ENCODE data around the gene GOLGA6L7. TPM values are rescaled to one million over a fixed set of nuclear protein-coding genes. Genes with fewer than 3 reads are reported as not detected.
"Not testable (repeated sequence)": the region's sequence is repeated elsewhere in the genome, so short reads cannot be mapped to it uniquely, and the experiment has no call there.

GOLGA6L7 gene
- total and polyA plus RNA-seq, 12 donors: not detected

DNA sequence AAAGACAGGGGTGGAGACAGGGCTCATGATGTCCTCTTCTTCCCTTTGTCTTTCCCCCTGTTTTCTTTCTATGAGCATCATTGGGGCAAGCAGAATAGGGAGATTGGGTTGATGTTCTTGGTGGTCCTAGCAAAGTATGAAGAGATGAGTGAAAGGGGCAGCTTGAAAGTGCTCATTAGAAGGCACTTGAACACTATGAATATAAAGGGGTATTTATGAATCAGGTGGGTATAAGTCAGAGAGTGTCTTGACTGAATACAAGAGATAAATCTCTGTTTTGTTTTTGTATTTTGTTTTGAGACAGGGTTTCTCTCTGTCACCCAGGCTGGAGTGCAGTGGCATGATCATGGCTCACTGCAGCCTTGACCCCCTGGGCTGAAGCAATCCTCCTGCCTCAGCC is 34.4 kb downstream of the GOLGA6L7 start:
- H3K27ac ChIP-seq; H3K36me3 ChIP-seq; intact Hi-C loops (cut with DNase I); H3K4me3 ChIP-seq; DNase-seq; ATAC-seq; H3K4me1 ChIP-seq; H3K9me3 ChIP-seq; H3K27me3 ChIP-seq: not testable (repeated sequence)

GRCh38 chr15:28813392-28813791 is 35.1 kb downstream of the GOLGA6L7 start:
- H3K27me3 ChIP-seq; H3K4me1 ChIP-seq; H3K4me3 ChIP-seq; H3K36me3 ChIP-seq; H3K9me3 ChIP-seq; H3K27ac ChIP-seq; ATAC-seq; intact Hi-C loops (cut with DNase I); DNase-seq: not testable (repeated sequence)
- WGBS, 2 donors: 33 to 62% methylated on average over 1 of the region's 2 CpGs

GRCh38 chr15:28811852-28812550 is 36.4 kb downstream of the GOLGA6L7 start:
- ATAC-seq; H3K9me3 ChIP-seq; H3K4me1 ChIP-seq; intact Hi-C loops (cut with DNase I); DNase-seq; H3K36me3 ChIP-seq; H3K27ac ChIP-seq; H3K4me3 ChIP-seq; H3K27me3 ChIP-seq: not testable (repeated sequence)
- 61 to 76% methylated on average over 4 of the region's 4 CpGs for whole genome bisulfite sequencing, 2 donors

- ATAC-seq; H3K27ac ChIP-seq; H3K27me3 ChIP-seq; H3K4me3 ChIP-seq; intact Hi-C loops (cut with DNase I); DNase-seq; H3K36me3 ChIP-seq; H3K4me1 ChIP-seq; H3K9me3 ChIP-seq: not testable (repeated sequence)
- 84 to 91% methylated on average over 1 of the region's 1 CpG for WGBS, 2 donors
These were observed 38.0 kb downstream of the GOLGA6L7 start for GRCh38 chr15:28810444-28810843.

GRCh38 chr15:28808136-28808535 is 40.3 kb downstream of the GOLGA6L7 start:
- H3K36me3 ChIP-seq; H3K27me3 ChIP-seq; intact Hi-C loops (cut with DNase I); H3K9me3 ChIP-seq; H3K4me1 ChIP-seq; DNase-seq; H3K4me3 ChIP-seq; H3K27ac ChIP-seq: not testable (repeated sequence)
- WGBS, 2 donors: 43 to 57% methylated on average over 5 of the region's 5 CpGs
- peak in 5 of 8 donors; percentile 31 to 83 (median 74) for ATAC-seq

DNA sequence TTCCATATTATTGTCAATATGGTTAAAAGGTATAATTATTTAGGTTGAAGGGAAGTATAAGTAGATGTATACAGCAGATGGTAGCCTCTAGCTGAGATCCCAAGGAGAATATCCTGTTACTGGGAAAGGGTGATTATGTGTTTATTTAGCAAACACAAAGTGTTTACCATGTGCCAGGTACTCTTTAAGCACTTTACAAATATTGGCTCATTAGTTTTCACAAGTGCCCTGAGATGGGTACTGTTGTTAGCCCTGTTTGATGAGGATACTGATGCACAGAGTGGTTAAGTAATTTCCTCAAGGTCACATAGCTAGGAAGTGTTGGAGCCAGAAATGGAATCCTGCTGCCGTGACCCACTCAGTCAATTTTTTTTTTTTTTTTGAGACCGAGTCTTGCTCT is 48.1 kb downstream of the GOLGA6L7 start:
- H3K27ac ChIP-seq; DNase-seq; H3K9me3 ChIP-seq; ATAC-seq; H3K36me3 ChIP-seq; intact Hi-C loops (cut with DNase I); H3K4me1 ChIP-seq; H3K27me3 ChIP-seq; H3K4me3 ChIP-seq: not testable (repeated sequence)
- 68 to 91% methylated on average over 1 to 2 of the region's 2 CpGs for WGBS, 2 donors

GRCh38 chr15:28798234-28798633 is 50.2 kb downstream of the GOLGA6L7 start:
- 52 to 76% methylated on average over 2 of the region's 2 CpGs for WGBS, 2 donors
- ATAC-seq; H3K27me3 ChIP-seq; H3K4me1 ChIP-seq; H3K36me3 ChIP-seq; DNase-seq; intact Hi-C loops (cut with DNase I); H3K9me3 ChIP-seq; H3K27ac ChIP-seq; H3K4me3 ChIP-seq: not testable (repeated sequence)

DNA sequence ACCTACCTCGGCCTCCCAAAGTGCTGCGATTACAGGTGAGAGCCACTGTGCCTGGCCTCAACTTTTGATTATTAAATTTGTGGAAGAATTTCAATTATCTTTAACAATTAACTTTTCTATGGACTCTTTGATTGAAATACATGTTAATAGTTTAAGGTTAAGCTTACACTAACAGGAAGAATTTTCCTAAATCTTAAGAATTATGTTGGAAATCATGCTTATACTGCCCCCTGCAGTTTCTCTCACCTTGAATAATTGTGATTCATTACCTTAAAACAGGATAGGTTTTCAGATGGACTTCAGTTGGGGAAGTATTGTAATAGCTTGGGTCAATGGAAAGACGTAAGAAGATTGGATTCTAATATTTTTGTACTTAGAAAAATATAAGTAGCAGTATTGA is 54.2 kb downstream of the GOLGA6L7 start:
- H3K9me3 ChIP-seq; H3K27ac ChIP-seq; H3K36me3 ChIP-seq; DNase-seq; ATAC-seq; H3K4me3 ChIP-seq; intact Hi-C loops (cut with DNase I); H3K4me1 ChIP-seq: not testable (repeated sequence)
- peak in 6 of 9 donors; percentile 25 to 51 (median 32) for TF ChIP-seq CTCF (IDR thresholded peaks at IDR 0.05)
- H3K27me3 ChIP-seq: peaks cover 0 to 29% (median 16%) of the 10 kb centered on the region in 7 donors
- 81 to 84% methylated on average over 3 of the region's 3 CpGs for WGBS, 2 donors

Measured in heart right ventricle (tissue), 16 donors.